ENCODE measurements around the gene ELOF1.
A peak's percentile ranks its signal among the peaks of the same experiment; 100 is the strongest.

ELOF1 gene

DNA sequence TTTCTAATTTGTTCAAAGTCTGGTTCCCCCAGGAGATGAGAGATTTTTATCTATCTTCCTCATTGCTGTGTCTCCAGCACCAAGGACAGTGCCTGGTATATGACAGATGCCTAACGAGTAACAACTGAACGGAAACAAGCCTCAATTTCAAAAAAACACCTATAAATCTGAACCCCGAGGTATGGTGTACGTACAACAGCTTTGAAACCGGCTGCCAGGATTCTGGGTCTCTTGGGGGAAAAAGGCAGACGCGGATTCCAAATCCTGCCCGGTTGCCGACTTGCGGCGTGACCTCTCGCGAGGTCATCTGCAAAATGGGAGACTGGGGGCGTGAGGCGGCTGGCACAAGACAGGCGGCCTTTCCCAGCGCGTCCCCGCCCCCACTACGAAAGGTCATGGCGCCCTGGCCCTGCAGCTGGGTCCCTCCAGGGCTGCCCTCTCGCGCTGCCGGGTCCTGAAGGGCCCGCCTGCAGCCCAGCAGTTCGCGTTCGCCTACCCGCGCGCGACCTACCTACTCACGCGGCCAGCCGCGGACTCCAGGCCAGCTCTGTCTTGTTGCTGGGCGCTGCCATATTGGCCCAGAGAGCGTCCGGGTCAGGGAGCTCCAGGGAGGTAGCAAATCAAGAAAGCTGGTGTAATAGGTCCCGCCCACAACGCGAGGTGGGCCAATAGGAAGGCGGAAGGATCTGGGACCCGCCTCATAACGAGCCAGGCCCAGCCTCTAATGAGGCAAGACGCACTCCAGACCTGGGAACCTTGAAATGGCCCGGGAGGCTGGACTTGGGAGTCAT, 30.3 kb downstream of the ELOF1 start, which contains the start of gene ECSIT:
Gene ECSIT, minus strand, starts transcription at position 584 of the 791 bp plus-strand sequence. CDS start 9,964 bp downstream, outside the sequence.
- Mint-ChIP-seq H3K4me1 (peaks cover 27% of the 10 kb centered on the region), H3K9me3 (no peaks in the 10 kb centered on the region), H3K36me3 (peaks cover 25% of the 10 kb centered on the region), H3K4me3 (peak within 1 kb of the TSS; percentile 94), H3K27ac (peak within 1 kb of the TSS; percentile 93)
- ATAC-seq (peak; percentile 96), DNase-seq (ENCODE audit: low spot score in 2 of 2) (peak; percentile 81 to 96)

DNA sequence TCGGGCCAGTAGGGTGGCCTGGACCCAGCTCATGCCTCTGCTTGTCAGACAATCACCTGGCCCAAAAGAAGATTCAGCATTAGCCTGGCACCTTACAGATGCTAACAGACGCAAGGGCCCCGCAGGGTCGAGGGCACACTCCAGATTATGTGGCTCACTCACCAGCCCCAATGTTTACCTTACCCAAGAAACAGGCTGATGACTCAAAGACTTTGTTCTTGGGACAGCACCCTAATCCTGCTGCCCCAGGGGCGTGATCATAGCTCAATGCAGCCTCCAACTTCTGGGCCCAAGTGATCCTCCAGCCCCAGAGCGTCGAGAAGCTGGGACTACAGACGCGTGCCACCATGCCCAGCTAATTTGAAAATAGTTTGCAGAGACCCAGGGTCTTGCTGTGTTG, 39.9 kb downstream of the ELOF1 start:
- ATAC-seq (no peak), DNase-seq (ENCODE audit: low spot score in 2 of 2) (no peak)
- Mint-ChIP-seq H3K4me3 (no peak overlapping the region), H3K36me3 (peaks cover 65% of the 10 kb centered on the region), H3K9me3 (no peaks in the 10 kb centered on the region), H3K27ac (no peak overlapping the region), H3K4me1 (no peaks in the 10 kb centered on the region)

DNA sequence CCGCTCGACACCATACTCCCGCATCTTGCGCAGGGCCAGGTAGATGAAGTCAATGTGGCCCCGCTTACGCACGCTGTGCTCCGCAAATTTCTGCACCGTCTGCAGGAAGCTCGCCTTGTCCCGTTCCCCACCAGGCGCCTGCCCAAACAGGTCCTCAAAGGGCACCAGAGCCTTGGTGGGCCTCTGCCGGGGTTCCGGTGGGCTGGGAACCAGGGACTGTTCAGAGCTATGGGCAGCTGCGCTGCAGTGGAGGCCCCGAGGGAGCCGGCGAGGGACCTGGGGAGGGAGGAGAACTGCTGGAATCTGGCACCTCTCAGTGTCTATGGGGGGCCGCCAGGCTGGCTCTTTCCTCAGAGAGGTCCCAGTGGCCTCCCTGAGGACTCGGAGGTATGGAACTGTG, 45.1 kb downstream of the ELOF1 start:
- H3K9me3 Mint-ChIP-seq: no peaks in the 10 kb centered on the region
- no peak overlapping the region for H3K27ac Mint-ChIP-seq
- no peak for DNase-seq (ENCODE audit: low spot score in 2 of 2)
- peaks cover 69% of the 10 kb centered on the region for H3K36me3 Mint-ChIP-seq
- no peak for ATAC-seq
- H3K4me1 Mint-ChIP-seq: peaks cover 5% of the 10 kb centered on the region
- H3K4me3 Mint-ChIP-seq: no peak overlapping the region

DNA sequence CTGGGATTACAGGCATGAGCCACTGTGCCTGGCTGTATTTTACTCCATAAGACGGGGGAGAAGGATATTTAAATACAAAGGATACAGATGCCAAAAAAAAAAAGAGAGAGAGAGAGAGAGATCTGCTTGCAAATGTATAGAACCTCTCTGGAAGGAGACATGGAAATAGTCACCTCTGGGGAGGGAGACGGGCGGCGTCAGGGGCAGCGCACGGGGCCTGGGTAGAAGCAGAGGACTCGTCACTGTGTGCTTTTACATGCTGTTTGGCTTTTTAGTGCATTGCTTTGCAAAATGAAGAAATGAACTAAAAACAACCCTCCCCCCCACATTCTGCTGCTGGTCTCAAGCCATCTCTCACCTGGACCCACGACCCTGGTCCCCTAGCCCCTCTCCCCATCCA, 48.6 kb downstream of the ELOF1 start:
- peaks cover 19% of the 10 kb centered on the region for H3K4me1 Mint-ChIP-seq
- ATAC-seq (no peak), DNase-seq (ENCODE audit: low spot score in 2 of 2) (no peak)
- H3K36me3 Mint-ChIP-seq: peaks cover 66% of the 10 kb centered on the region
- no peak overlapping the region for H3K27ac Mint-ChIP-seq
- H3K9me3 Mint-ChIP-seq: no peaks in the 10 kb centered on the region
- H3K4me3 Mint-ChIP-seq: no peak overlapping the region

DNA sequence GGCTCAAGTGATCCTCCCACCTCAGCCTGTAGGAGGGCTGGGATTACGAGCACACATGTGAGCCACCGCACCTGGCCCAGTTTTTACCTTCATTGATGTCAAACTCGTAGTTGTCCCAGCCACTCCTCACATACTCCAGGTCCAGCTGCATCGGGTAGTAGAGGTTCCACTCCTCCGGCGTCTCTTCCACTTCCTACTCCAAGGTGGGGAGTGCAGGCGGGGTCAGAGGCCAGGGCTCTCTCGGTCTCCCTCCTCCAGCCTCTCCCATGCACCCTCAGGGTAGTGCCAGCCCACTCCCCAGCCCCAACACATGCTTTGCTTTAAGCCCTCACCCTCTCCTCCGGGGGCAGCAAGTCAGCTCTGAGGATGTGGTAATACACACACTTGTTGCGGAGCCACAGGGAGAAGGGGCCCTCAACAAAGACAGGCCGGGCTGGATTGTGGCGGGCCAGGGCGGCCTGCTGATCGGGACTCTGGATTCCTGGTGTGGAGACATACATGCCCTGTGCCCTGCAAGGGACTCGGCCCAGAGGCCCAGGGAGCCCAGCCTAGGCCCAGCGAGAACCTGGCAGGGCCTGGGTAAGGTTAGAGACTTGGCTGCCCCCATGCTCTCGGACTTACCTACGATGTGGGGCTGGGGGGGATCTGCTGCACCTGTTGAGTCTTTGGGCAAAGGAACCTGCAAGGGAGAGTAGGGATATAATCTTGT, 51.5 kb downstream of the ELOF1 start:
- ATAC-seq (no peak), DNase-seq (ENCODE audit: low spot score in 2 of 2) (no peak)
- Mint-ChIP-seq H3K9me3 (no peaks in the 10 kb centered on the region), H3K4me1 (peaks cover 28% of the 10 kb centered on the region), H3K4me3 (peak overlapping the region; percentile 85), H3K36me3 (peaks cover 50% of the 10 kb centered on the region), H3K27ac (no peak overlapping the region)

DNA sequence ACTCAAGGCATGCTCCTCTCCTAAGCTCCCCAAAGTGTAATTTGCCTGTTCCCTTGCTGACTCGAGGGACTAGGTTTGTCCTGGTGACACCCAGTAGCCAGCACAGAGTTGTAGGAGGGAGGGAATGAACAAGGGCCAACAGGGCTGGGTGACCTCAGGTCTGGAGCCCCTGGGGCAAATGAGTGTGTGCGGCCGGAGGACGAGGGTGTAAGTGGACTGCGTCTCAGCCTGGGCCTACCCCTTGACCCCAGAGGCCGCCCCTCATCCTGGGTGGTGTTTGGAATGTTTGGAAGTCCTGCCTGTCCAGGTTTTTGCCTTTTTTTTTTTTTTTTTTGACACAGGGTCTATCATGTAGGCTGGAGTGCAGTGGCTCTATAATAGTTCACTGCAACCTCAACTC, 52.1 kb downstream of the ELOF1 start:
- no peak for DNase-seq (ENCODE audit: low spot score in 2 of 2)
- Mint-ChIP-seq H3K4me3 (peak overlapping the region; percentile 85), H3K9me3 (no peaks in the 10 kb centered on the region), H3K27ac (peak overlapping the region; percentile 97), H3K36me3 (peaks cover 50% of the 10 kb centered on the region), H3K4me1 (peaks cover 28% of the 10 kb centered on the region)
- ATAC-seq: no peak

DNA sequence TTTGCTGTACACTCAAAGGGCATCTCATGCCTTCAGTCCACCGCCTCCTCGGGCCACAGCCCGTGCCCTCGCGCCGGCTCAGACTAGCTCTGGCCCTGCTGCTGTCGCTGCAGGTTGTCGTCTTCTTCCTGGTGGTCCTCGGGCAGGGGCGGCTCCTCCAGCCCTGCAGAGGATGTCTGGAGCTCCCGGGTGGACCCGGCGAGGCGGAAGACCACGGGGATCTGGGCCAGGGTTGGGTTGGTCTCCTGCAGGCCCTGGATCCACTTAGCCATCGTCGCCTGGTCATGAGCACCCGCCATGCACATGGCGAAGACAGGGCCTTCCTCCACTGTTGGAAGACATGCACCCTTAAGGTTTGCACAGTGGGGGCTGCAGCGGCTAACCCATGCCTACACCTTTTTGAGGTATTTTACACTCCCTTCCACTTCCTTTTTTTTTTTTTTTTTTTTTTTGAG, 52.9 kb downstream of the ELOF1 start:
- Mint-ChIP-seq H3K36me3 (peaks cover 54% of the 10 kb centered on the region), H3K27ac (peak overlapping the region; percentile 97), H3K9me3 (no peaks in the 10 kb centered on the region), H3K4me1 (peaks cover 31% of the 10 kb centered on the region), H3K4me3 (peak overlapping the region; percentile 85)
- DNase-seq (ENCODE audit: low spot score in 2 of 2) (no peak), ATAC-seq (peak; percentile 49)

DNA sequence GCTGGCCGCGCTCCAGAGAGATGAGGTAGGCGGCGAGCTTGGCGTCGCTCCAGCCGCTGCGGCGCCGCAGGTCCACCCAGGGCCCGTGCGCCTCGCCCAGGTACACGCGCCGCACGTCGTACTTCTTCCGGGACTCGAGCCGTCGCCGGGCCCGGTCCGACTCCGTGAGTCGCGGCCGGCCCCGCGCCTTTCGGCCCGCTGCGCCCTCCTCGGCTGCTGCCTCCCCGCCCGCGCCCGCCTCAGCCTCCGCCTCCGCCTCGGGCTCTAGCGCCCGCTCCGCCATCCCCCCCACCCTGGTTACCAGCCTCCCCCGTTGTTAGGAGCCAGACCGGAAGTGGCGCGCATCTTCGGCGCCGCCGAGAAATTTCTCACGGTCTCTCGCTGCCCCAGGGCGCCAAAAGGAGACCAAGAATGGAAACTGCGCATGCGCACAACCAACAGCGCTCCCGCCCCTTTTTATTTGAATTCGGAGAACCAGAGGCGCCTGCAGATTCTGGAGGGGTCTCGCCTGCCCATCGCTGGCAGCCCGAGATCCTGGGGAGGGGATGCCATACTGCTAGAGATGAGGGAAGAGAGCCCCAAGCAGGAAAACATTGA, 53.4 kb downstream of the ELOF1 start, which contains the start of gene ZNF653:
Gene ZNF653, minus strand, starts transcription at position 336 of the 597 bp plus-strand sequence. Its CDS starts 53 bp downstream, at position 283.
- ATAC-seq (peak; percentile 84), DNase-seq (ENCODE audit: low spot score in 2 of 2) (peak; percentile 96 to 97)
- Mint-ChIP-seq H3K4me1 (peaks cover 29% of the 10 kb centered on the region), H3K36me3 (peaks cover 53% of the 10 kb centered on the region), H3K27ac (peak within 1 kb of the TSS; percentile 97), H3K9me3 (no peaks in the 10 kb centered on the region), H3K4me3 (peak within 1 kb of the TSS; percentile 85)

DNA sequence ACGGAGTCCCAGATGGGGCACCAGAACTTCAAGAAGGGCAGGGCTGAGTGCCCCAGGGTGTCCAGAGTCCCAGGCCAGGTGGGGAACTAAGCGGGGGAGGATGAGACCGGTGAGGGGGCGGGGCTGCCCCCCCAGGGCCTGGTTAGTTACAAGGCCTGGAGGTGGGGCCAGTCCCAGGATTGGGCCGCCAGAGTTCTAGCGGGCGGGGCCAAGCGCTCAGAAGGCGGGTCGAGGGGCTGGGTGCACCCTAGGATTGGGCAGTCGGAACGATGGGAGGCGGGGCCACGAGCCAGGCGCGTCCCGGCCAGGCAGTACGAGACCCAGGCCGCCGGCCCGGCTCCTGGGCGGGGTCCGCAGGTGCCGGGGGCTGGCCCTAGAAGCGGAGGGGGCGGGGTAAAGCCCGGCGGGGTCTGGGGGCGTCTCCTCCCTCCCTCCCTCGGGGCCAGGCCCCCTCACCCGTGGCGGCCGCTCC, 54.0 kb downstream of the ELOF1 start:
- H3K9me3 Mint-ChIP-seq: no peaks in the 10 kb centered on the region
- H3K4me1 Mint-ChIP-seq: peaks cover 32% of the 10 kb centered on the region
- peaks cover 51% of the 10 kb centered on the region for H3K36me3 Mint-ChIP-seq
- DNase-seq (ENCODE audit: low spot score in 2 of 2) (peak; percentile 92 to 97), ATAC-seq (peak; percentile 93)
- peak overlapping the region; percentile 97 for H3K27ac Mint-ChIP-seq
- H3K4me3 Mint-ChIP-seq: peak overlapping the region; percentile 85

DNA sequence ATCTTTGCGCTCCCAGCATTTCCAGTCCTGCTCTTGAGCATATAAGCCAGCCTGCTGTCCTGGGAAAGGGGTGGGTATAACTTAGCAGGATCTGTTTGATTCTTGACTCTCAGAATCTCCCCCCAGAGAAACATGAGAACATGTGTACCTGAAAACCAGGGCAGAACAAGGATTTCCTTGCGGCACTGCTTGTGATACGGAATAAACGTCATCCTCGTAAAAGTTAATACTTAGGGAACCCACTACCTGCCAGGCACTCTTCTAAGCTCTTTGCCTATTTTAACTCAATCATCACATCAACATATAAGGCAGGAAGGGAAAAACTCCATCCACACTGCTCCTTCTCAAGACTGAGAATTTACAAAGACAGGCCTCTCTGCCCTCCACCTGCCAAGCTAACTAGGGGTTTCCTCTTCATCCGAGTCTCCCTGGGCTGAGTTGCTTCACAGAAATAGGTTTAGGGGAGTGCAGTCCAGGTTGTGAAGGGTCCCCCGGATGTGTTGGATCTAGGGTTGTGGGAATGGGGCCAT, 54.5 kb downstream of the ELOF1 start:
- Mint-ChIP-seq H3K27ac (peak overlapping the region; percentile 97), H3K36me3 (peaks cover 55% of the 10 kb centered on the region), H3K4me3 (peak overlapping the region; percentile 85), H3K9me3 (no peaks in the 10 kb centered on the region), H3K4me1 (peaks cover 36% of the 10 kb centered on the region)
- ATAC-seq (no peak), DNase-seq (ENCODE audit: low spot score in 2 of 2) (no peak)
